ENCODE results near the gene HESX1. TPM values are rescaled to one million over a fixed set of nuclear protein-coding genes. Genes with fewer than 3 reads are reported as not detected.

The HESX1 gene
- total and polyA plus RNA-seq, 2 of the 13 experiments (the other 11 are each of a cell fraction or from before 2014, with no cell fraction given): 0.57 to 0.75 TPM

- TF ChIP-seq, protein P1, sequence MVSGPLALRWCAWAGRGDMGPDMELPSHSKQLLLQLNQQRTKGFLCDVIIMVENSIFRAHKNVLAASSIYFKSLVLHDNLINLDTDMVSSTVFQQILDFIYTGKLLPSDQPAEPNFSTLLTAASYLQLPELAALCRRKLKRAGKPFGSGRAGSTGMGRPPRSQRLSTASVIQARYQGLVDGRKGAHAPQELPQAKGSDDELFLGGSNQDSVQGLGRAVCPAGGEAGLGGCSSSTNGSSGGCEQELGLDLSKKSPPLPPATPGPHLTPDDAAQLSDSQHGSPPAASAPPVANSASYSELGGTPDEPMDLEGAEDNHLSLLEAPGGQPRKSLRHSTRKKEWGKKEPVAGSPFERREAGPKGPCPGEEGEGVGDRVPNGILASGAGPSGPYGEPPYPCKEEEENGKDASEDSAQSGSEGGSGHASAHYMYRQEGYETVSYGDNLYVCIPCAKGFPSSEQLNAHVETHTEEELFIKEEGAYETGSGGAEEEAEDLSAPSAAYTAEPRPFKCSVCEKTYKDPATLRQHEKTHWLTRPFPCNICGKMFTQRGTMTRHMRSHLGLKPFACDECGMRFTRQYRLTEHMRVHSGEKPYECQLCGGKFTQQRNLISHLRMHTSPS (CRISPR knock-in tag; IDR thresholded peaks at IDR 0.05; ENCODE audit: low read depth): no peak
- TF ChIP-seq, protein P2, sequence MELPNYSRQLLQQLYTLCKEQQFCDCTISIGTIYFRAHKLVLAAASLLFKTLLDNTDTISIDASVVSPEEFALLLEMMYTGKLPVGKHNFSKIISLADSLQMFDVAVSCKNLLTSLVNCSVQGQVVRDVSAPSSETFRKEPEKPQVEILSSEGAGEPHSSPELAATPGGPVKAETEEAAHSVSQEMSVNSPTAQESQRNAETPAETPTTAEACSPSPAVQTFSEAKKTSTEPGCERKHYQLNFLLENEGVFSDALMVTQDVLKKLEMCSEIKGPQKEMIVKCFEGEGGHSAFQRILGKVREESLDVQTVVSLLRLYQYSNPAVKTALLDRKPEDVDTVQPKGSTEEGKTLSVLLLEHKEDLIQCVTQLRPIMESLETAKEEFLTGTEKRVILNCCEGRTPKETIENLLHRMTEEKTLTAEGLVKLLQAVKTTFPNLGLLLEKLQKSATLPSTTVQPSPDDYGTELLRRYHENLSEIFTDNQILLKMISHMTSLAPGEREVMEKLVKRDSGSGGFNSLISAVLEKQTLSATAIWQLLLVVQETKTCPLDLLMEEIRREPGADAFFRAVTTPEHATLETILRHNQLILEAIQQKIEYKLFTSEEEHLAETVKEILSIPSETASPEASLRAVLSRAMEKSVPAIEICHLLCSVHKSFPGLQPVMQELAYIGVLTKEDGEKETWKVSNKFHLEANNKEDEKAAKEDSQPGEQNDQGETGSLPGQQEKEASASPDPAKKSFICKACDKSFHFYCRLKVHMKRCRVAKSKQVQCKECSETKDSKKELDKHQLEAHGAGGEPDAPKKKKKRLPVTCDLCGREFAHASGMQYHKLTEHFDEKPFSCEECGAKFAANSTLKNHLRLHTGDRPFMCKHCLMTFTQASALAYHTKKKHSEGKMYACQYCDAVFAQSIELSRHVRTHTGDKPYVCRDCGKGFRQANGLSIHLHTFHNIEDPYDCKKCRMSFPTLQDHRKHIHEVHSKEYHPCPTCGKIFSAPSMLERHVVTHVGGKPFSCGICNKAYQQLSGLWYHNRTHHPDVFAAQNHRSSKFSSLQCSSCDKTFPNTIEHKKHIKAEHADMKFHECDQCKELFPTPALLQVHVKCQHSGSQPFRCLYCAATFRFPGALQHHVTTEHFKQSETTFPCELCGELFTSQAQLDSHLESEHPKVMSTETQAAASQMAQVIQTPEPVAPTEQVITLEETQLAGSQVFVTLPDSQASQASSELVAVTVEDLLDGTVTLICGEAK (IDR thresholded peaks at IDR 0.05): no peak
- TF ChIP-seq, protein P2 (CRISPR knock-in tag; IDR thresholded peaks at IDR 0.05): peak; percentile 76; the same call in 1 of the 2 replicates
- TF ChIP-seq KLF16 (CRISPR knock-in tag; IDR thresholded peaks at IDR 0.05) (peak in 1 of 2 experiments; percentile 74; a peak in 1 of 4 replicates), ZNF7 (CRISPR knock-in tag; IDR thresholded peaks at IDR 0.05) (no peak), PAWR (CRISPR knock-in tag; IDR thresholded peaks at IDR 0.05; ENCODE audit: borderline replicate concordance) (no peak), KAT8 (CRISPR knock-in tag; IDR thresholded peaks at IDR 0.05) (peak; percentile 71; the same call in 1 of the 2 replicates), BCL6 (CRISPR knock-in tag; IDR thresholded peaks at IDR 0.05) (0 out of 2 replicates have a peak, but pooled peaks have one; percentile 15), ZNF101 (CRISPR knock-in tag; IDR thresholded peaks at IDR 0.05; ENCODE audit: borderline replicate concordance, low read depth) (peak; percentile 55; the same call in 1 of the 2 replicates), ZNF788 (CRISPR knock-in tag; IDR thresholded peaks at IDR 0.05; ENCODE audit: borderline replicate concordance) (peak; percentile 86), BRCA1 (CRISPR knock-in tag; IDR thresholded peaks at IDR 0.05) (peak; percentile 66; the same call in 1 of the 2 replicates), ZNF274 (CRISPR knock-in tag; IDR thresholded peaks at IDR 0.05) (peak; percentile 84; the same call in 1 of the 2 replicates)
- TF ChIP-seq, protein P3, sequence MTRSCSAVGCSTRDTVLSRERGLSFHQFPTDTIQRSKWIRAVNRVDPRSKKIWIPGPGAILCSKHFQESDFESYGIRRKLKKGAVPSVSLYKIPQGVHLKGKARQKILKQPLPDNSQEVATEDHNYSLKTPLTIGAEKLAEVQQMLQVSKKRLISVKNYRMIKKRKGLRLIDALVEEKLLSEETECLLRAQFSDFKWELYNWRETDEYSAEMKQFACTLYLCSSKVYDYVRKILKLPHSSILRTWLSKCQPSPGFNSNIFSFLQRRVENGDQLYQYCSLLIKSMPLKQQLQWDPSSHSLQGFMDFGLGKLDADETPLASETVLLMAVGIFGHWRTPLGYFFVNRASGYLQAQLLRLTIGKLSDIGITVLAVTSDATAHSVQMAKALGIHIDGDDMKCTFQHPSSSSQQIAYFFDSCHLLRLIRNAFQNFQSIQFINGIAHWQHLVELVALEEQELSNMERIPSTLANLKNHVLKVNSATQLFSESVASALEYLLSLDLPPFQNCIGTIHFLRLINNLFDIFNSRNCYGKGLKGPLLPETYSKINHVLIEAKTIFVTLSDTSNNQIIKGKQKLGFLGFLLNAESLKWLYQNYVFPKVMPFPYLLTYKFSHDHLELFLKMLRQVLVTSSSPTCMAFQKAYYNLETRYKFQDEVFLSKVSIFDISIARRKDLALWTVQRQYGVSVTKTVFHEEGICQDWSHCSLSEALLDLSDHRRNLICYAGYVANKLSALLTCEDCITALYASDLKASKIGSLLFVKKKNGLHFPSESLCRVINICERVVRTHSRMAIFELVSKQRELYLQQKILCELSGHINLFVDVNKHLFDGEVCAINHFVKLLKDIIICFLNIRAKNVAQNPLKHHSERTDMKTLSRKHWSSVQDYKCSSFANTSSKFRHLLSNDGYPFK (CRISPR knock-in tag; IDR thresholded peaks at IDR 0.05; ENCODE audit: borderline replicate concordance): peak; percentile 46; the same call in 1 of the 2 replicates
- TF ChIP-seq, protein P4, sequence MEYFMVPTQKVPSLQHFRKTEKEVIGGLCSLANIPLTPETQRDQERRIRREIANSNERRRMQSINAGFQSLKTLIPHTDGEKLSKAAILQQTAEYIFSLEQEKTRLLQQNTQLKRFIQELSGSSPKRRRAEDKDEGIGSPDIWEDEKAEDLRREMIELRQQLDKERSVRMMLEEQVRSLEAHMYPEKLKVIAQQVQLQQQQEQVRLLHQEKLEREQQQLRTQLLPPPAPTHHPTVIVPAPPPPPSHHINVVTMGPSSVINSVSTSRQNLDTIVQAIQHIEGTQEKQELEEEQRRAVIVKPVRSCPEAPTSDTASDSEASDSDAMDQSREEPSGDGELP (IDR thresholded peaks at IDR 0.05; ENCODE audit: borderline replicate concordance, low read depth): peak; percentile 51; the same call in 1 of the 2 replicates
Measured at GRCh38 chr3:57227204-57227929, 27.6 kb upstream of the HESX1 start, which contains the start of gene APPL1 (continued).
